D721Med (cell line): Measurements from ENCODE around the gene RAMAC.
"Not testable (repeated sequence)": the region's sequence is repeated elsewhere in the genome, so short reads cannot be mapped to it uniquely, and the experiment has no call there.

Experiments used
- DNase-seq: peaks from one replicate; pipeline ENCODE4 v3.0.0; 2011; ENCODE audit warnings: low spot score; ENCODE audit not compliant: insufficient read length
- FAIRE-seq: peaks from 2 replicates; lab custom pipeline; 2011; peaks lifted over from hg19 to GRCh38; lab: Jason Lieb, UNC
- TF ChIP-seq, protein P1 (sequence below): IDR thresholded peaks from 2 replicates; pipeline ENCODE4 v1.5.1; 2012; ENCODE audit warnings: mild to moderate bottlenecking, control low read depth; ENCODE audit not compliant: insufficient read depth; ENCODE audit errors: missing control alignments

The RAMAC gene

DNA sequence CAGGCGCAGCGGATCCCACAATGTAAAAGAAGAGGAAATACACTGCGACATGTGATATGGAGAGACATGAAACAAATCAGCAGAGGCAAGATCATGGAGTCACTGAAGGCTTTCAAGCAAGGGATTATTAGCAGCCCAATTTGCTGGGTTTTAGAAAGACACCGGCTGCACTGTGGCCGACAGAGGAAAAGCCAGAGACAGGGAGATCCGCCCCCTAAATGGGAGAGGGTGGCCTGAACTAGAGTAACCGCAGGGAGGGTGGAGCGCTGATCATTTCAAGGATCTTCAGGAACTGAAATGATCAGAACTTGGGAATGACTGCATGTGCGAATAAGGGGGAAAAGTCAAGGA, 26.0 kb downstream of the RAMAC start:
- TF ChIP-seq, protein P1, sequence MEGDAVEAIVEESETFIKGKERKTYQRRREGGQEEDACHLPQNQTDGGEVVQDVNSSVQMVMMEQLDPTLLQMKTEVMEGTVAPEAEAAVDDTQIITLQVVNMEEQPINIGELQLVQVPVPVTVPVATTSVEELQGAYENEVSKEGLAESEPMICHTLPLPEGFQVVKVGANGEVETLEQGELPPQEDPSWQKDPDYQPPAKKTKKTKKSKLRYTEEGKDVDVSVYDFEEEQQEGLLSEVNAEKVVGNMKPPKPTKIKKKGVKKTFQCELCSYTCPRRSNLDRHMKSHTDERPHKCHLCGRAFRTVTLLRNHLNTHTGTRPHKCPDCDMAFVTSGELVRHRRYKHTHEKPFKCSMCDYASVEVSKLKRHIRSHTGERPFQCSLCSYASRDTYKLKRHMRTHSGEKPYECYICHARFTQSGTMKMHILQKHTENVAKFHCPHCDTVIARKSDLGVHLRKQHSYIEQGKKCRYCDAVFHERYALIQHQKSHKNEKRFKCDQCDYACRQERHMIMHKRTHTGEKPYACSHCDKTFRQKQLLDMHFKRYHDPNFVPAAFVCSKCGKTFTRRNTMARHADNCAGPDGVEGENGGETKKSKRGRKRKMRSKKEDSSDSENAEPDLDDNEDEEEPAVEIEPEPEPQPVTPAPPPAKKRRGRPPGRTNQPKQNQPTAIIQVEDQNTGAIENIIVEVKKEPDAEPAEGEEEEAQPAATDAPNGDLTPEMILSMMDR = no peak
- no peak for FAIRE-seq
- DNase-seq = no peak

DNA sequence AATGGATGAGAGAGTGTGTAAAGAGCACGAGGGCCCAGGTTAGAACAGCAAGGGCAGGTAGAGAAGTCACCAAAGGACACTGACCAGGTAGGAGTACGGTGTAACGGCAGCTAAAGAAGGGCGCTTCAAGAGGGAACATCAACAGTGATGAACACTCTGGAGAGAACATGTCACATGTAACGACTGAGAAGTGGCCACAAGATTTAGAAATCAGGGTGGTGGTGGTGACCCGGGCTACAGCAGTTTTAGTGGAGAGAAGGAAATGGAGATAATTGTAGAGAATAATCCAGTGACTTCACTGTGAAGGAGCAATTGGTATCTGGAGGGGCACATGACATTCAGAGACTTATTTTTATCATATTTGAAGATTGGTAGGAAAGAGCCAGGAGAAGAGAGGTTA, 26.6 kb downstream of the RAMAC start:
- TF ChIP-seq, protein P1 = no peak
- FAIRE-seq (no peak), DNase-seq (no peak)

DNA sequence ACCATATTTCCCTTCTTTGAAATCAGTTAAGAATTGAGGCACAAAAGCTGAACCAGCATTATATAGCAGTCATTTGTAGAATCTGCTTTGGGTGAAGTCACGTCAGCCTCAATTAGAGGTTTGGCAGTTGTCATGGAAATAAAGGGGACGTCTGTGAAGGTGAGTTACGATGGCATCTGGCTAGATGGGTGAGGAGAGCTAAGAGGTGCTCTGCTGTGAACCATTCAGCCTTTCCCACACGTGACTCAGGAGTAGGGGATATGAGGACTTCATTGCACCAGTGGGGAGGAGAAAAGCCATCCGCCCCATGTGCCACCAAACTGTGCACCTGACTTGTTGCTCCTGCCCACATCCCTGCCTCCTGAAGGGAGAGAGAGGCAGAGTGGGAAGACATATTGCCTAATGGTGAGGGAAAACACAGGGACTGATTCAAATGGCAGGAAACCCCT, 28.2 kb downstream of the RAMAC start:
- FAIRE-seq (no peak), DNase-seq (no peak)
- TF ChIP-seq, protein P1 = no peak

DNA sequence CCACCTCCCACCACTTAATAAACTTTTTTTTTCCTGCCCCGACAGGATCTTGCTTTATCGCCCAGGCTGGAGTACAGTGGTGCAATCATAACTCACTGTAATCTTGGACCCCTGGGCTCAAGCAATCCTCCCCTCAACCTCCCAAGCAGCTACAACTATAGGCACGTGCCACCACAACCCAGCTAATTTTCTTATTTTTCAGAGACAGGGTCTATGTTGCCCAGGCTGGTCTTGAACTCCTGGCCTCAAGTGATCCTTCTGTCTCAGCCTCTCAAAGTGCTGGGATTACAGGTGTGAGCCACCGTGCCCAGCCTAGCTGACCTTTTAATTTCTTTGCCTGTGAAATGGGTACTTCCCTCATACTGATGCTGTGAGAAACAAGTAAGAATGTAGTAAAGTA, 29.4 kb downstream of the RAMAC start:
- no peak for FAIRE-seq

DNA sequence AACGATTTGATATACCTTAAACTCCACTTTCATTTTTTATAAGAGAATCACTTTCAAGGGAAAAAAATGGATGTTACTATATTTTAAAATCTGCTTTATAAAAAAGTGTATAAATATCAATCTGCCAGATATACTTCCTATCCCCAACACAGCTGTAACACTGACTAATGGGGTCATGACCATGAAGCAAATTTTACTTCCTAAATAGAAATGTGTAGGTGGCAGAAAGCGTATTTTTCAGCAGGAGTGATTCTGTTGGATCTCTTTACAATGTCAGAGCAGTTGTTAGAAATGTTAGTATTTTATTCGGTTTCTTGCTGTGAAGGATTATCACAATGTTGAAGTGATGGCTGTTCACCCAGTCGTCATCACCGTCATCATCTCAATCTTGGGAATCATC, 30.9 kb downstream of the RAMAC start:
- DNase-seq (no peak), FAIRE-seq (no peak)
- TF ChIP-seq, protein P1 = no peak

More for the DNA sequence above, 29.4 kb downstream of the RAMAC start:
- TF ChIP-seq, protein P1 = no peak
- DNase-seq = no peak

DNA sequence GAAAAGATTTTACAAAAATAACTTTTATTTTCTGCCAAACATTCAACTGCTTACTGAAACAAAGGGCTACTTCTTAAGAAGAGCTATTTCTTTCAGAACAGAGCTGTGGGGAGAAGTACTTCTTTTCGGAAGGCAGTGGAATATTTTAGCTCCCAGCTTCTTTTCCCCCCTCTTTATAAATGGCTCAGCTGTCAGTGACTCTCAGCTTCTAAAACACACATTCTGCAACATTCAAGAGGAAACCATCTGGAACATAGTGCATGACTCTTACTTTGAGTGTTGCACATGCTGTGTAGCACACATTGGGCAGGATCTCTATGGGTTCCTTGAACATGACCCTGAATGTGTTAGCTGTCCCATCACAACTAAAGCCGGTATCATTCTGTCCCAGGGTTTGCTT, 32.4 kb downstream of the RAMAC start:
- no peak for DNase-seq
- TF ChIP-seq, protein P1 = no peak
- FAIRE-seq = no peak

DNA sequence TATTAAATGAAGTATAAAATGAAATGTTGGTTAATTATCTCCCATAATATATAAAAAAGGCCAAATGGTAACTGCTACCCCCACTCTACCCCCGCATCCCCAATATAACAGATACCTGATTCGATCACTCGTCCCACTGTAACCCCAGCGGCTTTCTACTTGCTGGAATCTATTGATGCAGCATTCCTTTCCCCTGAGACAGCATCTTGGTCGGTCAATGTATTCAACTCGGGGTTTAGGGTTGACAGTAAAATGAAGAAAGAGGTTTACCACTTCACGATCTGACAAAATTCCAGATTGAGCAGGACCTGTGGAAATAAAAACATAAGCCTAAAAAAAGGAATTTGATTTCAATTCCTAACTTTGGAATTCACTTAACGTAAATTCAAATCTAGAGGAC, 44.0 kb downstream of the RAMAC start:
- TF ChIP-seq, protein P1 = no peak
- no peak for FAIRE-seq
- DNase-seq = no peak

DNA sequence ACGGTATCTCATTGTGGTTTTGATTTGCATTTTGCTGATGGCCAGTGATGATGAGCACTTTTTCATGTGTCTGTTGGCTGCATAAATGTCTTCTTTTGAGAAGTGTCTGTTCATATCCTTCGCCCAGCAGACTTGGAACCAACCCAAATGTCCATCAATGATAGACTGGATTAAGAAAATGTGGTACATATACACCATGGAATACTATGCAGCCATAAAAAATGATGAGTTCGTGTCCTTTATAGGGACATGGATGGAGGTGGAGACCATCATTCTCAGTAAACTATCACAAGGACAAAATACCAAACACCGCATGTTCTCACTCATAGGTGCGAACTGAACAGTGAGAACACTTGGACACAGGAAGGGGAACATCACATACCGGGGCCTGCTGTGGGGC, 45.2 kb downstream of the RAMAC start:
- FAIRE-seq, DNase-seq: not testable (repeated sequence)
